MM.1S (cell line): Measurements from ENCODE around the gene KCNK5.

Source experiments
- DNase-seq: peaks from one replicate; pipeline ENCODE4 v3.0.0-alpha.2; 2015
- H2AFZ ChIP-seq: fragments of 300-600 bp; sonication (generic); 2 replicates; pipeline ENCODE4 v1.6.0; 2016; ENCODE audit warnings: antibody characterized with exemption, low read length
- H3F3A ChIP-seq: fragments of 300-600 bp; sonication (generic); 2 replicates; pipeline ENCODE4 v1.6.1; 2016; ENCODE audit warnings: mild to moderate bottlenecking, antibody characterized with exemption, low read length, moderate library complexity, mixed read lengths; ENCODE audit not compliant: insufficient read depth
- H3K27ac ChIP-seq: fragments of 300-600 bp; sonication (generic); 2 replicates; pipeline ENCODE4 v1.5.1; 2016; ENCODE audit warnings: mild to moderate bottlenecking, low read length
- H3K27me3 ChIP-seq: fragments of 300-600 bp; sonication (generic); replicated peaks from 2 replicates; pipeline ENCODE4 v1.6.0; 2016; ENCODE audit warnings: low read length; ENCODE audit not compliant: insufficient read depth
- H3K36me3 ChIP-seq: fragments of 300-600 bp; sonication (generic); replicated peaks from 2 replicates; pipeline ENCODE4 v1.6.1; 2016; ENCODE audit warnings: mild to moderate bottlenecking, low read length, mixed read lengths; ENCODE audit not compliant: insufficient read depth
- H3K4me1 ChIP-seq: fragments of 300-600 bp; sonication (generic); 2 replicates; pipeline ENCODE4 v1.6.1; 2016; ENCODE audit warnings: low read length, mixed read lengths
- H3K4me2 ChIP-seq: fragments of 300-600 bp; sonication (generic); 2 replicates; pipeline ENCODE4 v1.6.0; 2016; ENCODE audit warnings: low read depth, low read length
- H3K4me3 ChIP-seq: fragments of 300-600 bp; sonication (generic); 2 replicates; pipeline ENCODE4 v1.5.1; 2016; ENCODE audit warnings: low read length, mixed read lengths
- H3K79me2 ChIP-seq: fragments of 300-600 bp; sonication (generic); 2 replicates; pipeline ENCODE4 v1.6.1; 2016; ENCODE audit warnings: mixed run types, low read length, mixed read lengths
- H3K9ac ChIP-seq: fragments of 300-600 bp; sonication (generic); 2 replicates; pipeline ENCODE4 v1.6.1; 2016; ENCODE audit warnings: low read length, mixed read lengths
- H3K9me2 ChIP-seq: fragments of 300-600 bp; sonication (generic); replicated peaks from 2 replicates; pipeline ENCODE4 v1.6.1; 2016; ENCODE audit warnings: mild to moderate bottlenecking, low read length, mixed read lengths; ENCODE audit not compliant: insufficient read depth
- H3K9me3 ChIP-seq: fragments of 300-600 bp; sonication (generic); replicated peaks from 2 replicates; pipeline ENCODE4 v1.6.1; 2016; ENCODE audit warnings: mild to moderate bottlenecking, low read length, mixed read lengths; ENCODE audit not compliant: insufficient read depth
- H4K20me1 ChIP-seq: fragments of 300-600 bp; sonication (generic); 2 replicates; pipeline ENCODE4 v1.6.1; 2016; ENCODE audit warnings: mild to moderate bottlenecking, low read length, moderate library complexity, mixed read lengths; ENCODE audit not compliant: insufficient read depth
- EZH2 ChIP-seq: fragments of 300-600 bp; sonication (generic); optimal IDR thresholded peaks from 2 replicates; pipeline ENCODE3; 2017; ENCODE audit warnings: low read depth, mild to moderate bottlenecking, antibody characterized with exemption, low read length, mixed read lengths
- EZH2phosphoT487 ChIP-seq: fragments of 300-600 bp; sonication (generic); IDR thresholded peaks from 2 replicates; pipeline ENCODE4 v1.6.1; 2018; ENCODE audit warnings: antibody characterized with exemption, low read length
- TF ChIP-seq, protein P1 (sequence below): fragments of 300-600 bp; sonication (generic); IDR thresholded peaks from 2 replicates; pipeline ENCODE4 v1.5.1; 2016; ENCODE audit warnings: antibody characterized with exemption, low read length, mixed read lengths

The KCNK5 gene

DNA sequence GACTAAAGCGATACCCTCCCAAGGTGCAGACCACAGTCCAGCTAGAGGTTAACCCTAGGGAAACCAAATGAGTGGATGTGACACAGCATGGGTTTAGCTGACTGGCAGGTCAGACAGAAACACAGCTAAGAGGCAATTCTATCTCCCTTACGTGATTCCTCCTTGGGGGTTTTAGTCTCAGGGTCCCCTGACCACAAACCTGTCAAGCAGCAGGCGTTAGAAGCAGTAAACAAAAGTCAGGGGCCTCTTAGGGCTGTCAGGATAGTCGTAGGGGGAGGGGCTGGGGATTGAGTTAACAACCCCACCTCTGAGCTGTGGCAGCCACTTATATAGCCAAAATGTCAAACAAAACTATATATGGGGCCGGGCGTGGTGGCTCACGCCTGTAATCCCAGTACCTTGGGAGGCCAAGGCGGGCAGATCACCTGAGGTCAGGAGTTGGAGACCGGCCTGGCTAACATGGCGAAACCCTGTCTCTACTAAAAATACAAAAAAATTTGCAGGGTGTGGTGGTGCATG lies 13.6 kb downstream of the KCNK5 start:
- H3K4me1 ChIP-seq = no peaks in the 10 kb centered on the region
- TF ChIP-seq, protein P1, sequence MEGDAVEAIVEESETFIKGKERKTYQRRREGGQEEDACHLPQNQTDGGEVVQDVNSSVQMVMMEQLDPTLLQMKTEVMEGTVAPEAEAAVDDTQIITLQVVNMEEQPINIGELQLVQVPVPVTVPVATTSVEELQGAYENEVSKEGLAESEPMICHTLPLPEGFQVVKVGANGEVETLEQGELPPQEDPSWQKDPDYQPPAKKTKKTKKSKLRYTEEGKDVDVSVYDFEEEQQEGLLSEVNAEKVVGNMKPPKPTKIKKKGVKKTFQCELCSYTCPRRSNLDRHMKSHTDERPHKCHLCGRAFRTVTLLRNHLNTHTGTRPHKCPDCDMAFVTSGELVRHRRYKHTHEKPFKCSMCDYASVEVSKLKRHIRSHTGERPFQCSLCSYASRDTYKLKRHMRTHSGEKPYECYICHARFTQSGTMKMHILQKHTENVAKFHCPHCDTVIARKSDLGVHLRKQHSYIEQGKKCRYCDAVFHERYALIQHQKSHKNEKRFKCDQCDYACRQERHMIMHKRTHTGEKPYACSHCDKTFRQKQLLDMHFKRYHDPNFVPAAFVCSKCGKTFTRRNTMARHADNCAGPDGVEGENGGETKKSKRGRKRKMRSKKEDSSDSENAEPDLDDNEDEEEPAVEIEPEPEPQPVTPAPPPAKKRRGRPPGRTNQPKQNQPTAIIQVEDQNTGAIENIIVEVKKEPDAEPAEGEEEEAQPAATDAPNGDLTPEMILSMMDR = no peak
- TF ChIP-seq EZH2 (no peak), EZH2phosphoT487 (no peak)
- no peak for DNase-seq
- no peak overlapping the region for H3K4me2 ChIP-seq
- H3K36me3 ChIP-seq = no peaks in the 10 kb centered on the region
- no peaks in the 10 kb centered on the region for H3K9me3 ChIP-seq
- H3K27ac ChIP-seq = no peak overlapping the region
- H2AFZ ChIP-seq = no peak overlapping the region
- no peak overlapping the region for H3K4me3 ChIP-seq
- H3K9me2 ChIP-seq = no peaks in the 10 kb centered on the region
- H3F3A ChIP-seq = no peaks in the 10 kb centered on the region
- no peaks in the 10 kb centered on the region for H3K27me3 ChIP-seq
- no peaks in the 10 kb centered on the region for H4K20me1 ChIP-seq
- H3K79me2 ChIP-seq = no peaks in the 10 kb centered on the region
- H3K9ac ChIP-seq = no peak overlapping the region

DNA sequence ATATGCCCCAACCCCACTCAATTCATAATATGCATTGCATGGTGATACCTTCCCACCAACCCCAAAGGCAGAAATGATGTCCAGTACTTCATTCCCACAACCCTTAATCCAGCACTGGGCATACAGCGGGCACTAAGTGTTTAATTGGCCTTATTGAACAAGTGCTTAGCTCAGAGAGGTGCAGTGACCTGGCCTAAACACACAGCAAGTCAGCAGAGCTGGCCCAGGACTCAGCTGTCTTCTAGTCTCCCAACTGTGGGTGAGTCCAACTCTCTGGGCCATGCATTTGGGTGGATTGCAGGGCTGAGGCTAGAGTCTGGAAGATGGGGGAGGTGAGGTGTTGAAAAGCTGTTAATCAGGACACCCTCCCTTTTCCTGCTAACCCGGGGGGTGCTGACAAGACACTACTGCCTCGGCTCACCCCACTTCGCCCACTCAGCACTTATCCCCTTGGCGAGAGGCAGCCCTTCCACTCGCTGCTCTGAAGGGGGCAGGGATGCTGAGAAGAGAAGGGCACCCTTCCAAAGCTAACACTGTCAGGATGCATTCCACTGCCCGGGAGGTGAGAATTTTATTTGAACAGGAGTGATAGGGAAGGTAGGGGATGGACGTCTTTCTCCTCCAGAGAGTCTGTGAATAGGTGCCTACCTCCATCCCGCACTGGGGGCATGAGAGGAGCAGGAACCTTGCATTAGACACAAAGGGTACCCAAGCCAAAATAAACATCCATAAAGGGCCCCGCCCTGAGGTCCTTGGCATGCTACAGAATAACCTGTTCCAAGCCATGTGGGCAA lies 14.2 kb downstream of the KCNK5 start:
- no peak overlapping the region for H3K4me3 ChIP-seq
- no peak for TF ChIP-seq EZH2
- TF ChIP-seq, protein P1 = no peak
- TF ChIP-seq EZH2phosphoT487 = no peak
- H3K9me2 ChIP-seq = no peaks in the 10 kb centered on the region
- H3K27me3 ChIP-seq = no peaks in the 10 kb centered on the region
- no peaks in the 10 kb centered on the region for H3K4me1 ChIP-seq
- H3K9ac ChIP-seq = no peak overlapping the region
- no peaks in the 10 kb centered on the region for H3F3A ChIP-seq
- no peaks in the 10 kb centered on the region for H3K9me3 ChIP-seq
- H4K20me1 ChIP-seq = no peaks in the 10 kb centered on the region
- H3K36me3 ChIP-seq = no peaks in the 10 kb centered on the region
- no peaks in the 10 kb centered on the region for H3K79me2 ChIP-seq
- H2AFZ ChIP-seq = no peak overlapping the region
- H3K27ac ChIP-seq = no peak overlapping the region
- DNase-seq = no peak
- no peak overlapping the region for H3K4me2 ChIP-seq

DNA sequence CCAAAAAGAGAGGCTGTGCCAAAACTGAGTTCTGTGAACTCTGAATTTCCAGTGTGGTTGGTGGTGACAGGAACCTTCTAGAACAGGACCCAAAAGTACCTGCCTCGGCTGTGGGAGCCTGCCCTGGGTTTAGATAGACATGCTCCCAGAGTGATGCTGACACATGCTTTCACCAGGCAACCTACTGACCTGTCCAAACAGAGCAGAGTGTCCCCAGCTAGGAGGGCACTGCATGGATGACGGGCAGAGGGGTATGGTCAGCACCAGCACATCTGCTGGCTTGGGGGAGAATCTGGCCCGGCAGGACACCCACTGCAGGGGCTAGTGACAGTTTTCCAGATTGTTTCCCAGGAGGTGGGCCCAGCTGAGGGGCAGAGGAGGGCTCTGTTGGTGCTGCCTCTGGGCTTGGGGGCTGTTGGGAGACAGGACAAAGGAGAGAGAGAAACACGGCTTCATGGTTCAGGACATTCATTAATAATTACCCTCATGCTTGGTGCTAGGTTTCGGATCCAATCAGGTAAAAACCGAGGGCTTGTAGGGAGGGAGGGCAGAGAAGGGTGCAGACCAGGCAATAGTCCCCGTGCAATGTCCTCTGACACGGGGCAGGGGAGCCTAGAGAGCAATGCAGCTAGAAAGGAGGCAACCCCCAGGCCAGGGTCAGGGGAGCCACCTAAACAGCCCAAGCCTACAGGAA lies 15.0 kb downstream of the KCNK5 start:
- H3K36me3 ChIP-seq = no peaks in the 10 kb centered on the region
- TF ChIP-seq EZH2 = no peak
- H3K27me3 ChIP-seq = no peaks in the 10 kb centered on the region
- H3K27ac ChIP-seq = no peak overlapping the region
- H3K9me2 ChIP-seq = no peaks in the 10 kb centered on the region
- no peak overlapping the region for H3K4me2 ChIP-seq
- no peak for DNase-seq
- no peaks in the 10 kb centered on the region for H3K9me3 ChIP-seq
- H3K79me2 ChIP-seq = no peaks in the 10 kb centered on the region
- H3K4me3 ChIP-seq = no peak overlapping the region
- H3K9ac ChIP-seq = no peak overlapping the region
- H4K20me1 ChIP-seq = no peaks in the 10 kb centered on the region
- no peaks in the 10 kb centered on the region for H3K4me1 ChIP-seq
- H3F3A ChIP-seq = no peaks in the 10 kb centered on the region
- H2AFZ ChIP-seq = no peak overlapping the region
